Measurements from ENCODE around the gene GABRR2.

Gene GABRR2

DNA sequence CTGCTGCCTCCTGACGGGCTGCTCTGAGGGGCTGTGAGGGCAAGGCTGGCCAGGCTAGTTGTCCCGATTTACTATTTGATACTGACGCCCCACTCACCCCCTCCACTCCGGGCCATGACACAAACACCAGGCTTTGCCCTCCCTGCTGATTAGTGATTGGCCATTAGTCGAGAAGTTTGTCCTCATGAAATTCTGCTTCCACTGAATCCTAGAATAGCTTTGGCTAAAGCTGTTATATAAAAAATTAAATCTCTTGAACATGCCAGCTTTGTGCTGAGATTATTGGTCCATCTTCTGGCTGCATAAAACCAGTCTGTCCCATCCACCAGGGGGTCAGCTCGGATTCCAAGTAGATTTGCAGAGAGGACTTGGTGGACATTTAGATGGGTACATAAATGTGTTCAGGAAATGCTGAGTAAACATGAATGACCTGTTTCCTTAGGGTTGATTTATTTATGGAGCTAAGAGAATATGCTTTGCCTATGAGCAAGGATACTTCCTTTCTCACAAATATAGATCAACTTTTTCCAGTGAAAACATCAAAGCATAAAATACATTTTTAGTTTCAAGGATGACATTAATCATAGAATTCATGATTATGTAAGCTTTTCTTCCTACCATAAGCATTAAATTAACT is at the start of gene GABRR2:
Gene GABRR2 (minus strand): TSS at position 51 of the 637 bp plus-strand sequence. CDS start 134 bp downstream, outside the sequence.
- DNase-seq, result no peak

DNA sequence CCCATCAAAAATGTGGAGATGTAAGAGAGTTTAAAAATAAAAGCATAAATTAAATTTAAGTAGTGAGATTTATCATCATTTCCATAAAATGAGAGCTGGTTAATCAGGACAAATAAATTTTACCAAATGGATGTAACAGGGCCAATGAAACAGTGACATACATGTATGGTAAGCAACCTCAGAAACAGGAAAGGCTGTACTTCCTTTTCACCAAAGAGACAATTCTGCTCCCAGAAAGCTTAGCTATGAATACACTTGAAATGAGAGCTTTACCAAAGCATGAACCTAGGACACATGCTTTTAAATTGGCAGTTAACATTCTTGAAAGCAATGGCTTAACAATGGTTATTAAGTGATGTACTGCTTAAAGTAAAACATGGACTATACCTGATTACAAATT is 49.5 kb upstream of the GABRR2 start:
- no peak for DNase-seq

DNA sequence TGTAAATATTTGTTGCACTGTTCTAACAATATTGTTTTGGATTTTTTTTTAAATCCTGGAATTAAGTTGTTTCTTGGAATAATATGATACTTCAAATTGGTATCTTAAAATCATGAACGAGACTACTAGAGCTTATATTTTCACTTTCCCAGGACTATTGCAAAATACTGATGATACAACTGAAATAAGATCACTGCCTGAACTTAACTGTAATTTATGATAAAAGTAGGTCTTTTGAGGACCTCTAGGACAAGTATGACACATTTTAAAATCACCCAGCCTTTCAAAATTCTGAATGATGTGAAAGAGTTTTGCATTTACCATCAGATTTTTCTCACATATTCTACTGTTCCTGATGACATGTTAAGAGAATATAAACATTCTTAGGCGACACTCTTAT is 46.1 kb upstream of the GABRR2 start:
- no peak for DNase-seq

- DNase-seq, result no peak
Observed at GRCh38 chr6:89360415-89360999, 45.4 kb upstream of the GABRR2 start.

GRCh38 chr6:89359561-89359960 is 44.5 kb upstream of the GABRR2 start:
- DNase-seq, result no peak

- no peak for DNase-seq
Observed at GRCh38 chr6:89357390-89357789, 42.3 kb upstream of the GABRR2 start.

DNA sequence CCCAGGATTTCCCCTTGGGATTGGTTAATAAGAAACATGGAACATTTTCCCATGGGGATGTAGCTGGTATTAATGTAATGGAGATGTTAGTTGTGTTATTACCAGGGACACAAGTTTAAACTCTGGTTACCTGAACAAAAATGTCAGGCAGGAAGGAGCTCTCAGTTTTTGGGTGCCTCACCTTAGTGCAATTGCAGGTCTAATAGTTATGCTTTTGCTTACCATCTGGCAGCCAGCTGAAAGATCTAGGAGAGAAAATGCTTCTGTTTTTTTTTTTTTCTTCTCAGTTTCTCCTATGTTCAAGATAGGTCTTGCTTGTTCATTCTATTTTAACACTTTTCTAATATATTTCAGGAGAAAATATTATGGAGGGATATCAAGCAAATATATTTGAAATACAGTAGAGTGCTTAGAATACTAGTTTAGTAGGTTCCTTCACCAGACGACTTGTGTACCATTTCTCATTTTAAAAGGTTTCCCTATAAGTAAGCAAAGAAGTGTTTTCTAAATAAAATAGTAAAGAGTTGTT is 41.6 kb upstream of the GABRR2 start:
- peak; percentile 74 for DNase-seq

DNA sequence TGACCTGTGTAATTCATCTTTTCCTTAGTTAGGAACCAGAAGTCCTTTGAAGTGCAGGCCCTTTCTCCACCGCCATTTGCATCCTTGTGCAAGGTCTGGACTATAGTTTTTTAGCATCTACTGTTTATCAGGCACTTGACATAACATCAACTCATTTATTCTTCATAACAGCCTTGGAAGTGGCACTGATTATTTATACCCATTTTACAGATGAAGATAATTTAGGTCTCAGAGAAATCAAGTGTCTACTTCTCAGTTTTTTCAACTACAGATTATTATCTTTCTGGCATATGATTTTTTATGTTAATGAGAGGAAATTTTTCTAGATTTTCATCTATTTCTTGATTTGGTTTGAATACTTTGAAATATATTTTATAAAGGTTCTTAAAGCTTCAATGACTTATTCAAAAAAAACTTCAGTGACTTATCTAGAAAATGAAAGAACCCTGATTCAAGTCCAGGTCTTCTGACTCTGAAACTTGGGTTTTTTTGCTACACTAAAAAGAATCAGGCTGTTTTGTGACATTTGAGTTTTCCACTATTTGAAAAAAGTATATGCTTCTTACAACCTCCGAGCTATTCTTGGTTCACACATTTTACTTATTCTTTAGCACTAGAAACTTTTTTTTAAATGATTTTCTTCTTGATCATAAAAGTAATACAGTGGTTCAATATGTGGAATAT is 40.6 kb upstream of the GABRR2 start:
- DNase-seq, result no peak

GRCh38 chr6:89353702-89354392 is 38.7 kb upstream of the GABRR2 start:
- peak; percentile 17 for DNase-seq

DNA sequence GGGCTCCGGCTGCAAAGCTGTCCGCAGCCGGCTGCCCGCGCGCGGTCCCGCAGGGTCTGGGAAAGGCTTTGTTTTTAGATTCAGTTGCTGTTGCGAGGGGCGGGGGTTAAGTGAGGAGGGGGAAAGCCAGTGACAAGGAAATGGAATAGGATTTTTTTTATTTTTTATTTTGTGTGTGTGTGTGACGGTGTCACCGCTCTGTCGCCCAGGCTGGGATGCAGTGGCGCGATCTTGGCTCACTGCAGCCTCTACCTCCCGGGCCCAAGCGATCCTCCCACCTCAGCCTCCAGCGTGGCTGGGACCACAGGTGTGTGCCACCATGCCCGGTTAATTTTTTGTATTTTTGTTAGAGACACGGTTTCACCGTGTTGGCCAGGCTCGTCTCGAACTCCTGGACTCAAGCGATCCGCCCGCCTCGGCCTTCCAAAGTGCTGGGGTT is 38.0 kb upstream of the GABRR2 start:
- no peak for DNase-seq

DNA sequence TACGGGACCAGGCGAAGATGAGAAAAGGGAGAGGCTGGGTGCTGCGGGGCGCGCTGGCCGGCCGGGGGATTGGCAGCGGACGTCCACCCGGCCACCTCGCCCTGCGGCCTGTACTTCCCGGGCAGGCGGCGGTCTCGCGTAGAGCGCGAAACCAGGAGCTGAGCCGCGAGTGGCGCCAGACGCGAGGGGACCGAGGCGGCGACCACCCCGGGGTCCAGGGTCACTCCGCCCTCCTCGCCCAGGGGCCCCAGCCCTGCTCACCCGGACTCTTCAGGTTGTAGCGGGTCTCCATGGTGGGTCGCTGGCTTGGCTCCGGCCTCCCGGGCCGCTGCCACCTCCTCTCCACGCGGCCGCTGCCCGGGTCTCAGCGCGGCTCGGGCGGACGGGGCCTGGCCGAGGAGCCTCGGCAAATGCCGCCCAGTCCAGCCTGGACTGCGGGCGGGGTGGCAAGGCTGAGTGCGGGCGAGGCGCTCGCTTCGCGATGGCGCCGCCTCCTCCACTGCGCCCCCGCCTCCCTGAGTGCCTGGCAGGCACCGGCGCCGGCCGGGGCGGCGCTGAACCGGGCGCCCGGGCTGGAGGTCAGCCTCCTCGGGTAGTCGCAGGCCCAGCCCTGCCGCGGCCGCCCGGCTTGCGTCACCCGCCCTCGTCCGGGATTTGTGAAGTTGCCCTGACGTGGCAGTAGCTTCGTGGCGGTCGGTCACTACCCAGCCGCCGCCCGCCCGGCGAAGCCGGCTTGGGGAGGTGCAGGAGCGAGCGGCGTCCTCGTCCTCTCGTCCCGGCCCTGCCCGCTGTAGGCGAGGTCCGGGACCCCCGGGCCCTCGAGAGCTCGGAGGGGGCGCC is 37.4 kb upstream of the GABRR2 start, which contains the start of gene UBE2J1:
Gene UBE2J1 (minus strand): TSS at position 445 of the 840 bp plus-strand sequence. CDS start 153 bp downstream, at position 292.
- peak; percentile 28 for DNase-seq

- DNase-seq, result peak; percentile 52
Observed at GRCh38 chr6:89351671-89352277, 36.7 kb upstream of the GABRR2 start.

GRCh38 chr6:89350281-89350966 is 35.3 kb upstream of the GABRR2 start:
- no peak for DNase-seq

DNA sequence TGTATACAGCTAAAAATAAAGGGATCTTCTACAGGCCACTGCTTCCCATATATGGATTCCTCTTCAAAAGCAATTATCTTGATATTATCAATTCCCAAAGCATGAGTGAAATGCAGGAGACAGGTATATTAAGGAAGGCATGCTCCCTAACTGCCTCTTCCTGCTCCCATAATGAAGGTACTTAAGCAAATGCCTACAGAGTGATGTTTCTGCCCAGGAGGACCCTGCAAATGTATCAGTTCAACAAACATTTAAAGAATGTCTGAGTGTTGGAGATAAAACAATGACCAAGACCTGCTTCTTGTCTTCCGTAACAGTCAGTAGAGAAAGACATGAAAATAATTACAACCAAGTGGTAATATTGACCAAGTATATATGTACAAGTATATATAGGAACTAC is 33.3 kb upstream of the GABRR2 start:
- DNase-seq, result no peak

DNA sequence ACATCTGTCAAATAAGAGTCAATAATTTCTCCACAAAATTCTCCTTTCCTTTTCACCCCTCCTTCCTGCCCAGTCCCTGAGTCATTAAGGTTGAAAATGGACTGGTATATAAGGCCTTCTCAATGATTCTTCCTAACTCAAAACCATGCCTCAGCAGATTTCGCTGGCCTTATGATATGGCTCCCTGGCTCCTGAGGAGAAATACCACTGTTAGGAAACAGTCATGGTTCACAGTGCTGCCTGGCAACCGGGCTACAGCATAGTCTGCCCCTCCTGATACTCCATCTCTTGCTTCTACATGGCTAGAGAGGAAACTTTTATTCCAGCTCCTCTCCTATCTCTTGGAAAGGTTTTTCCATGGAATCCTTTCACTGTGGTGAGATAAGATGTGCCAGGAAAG is 32.7 kb upstream of the GABRR2 start:
- DNase-seq, result no peak

GRCh38 chr6:89346433-89346832 is 31.3 kb upstream of the GABRR2 start:
- no peak for DNase-seq

DNA sequence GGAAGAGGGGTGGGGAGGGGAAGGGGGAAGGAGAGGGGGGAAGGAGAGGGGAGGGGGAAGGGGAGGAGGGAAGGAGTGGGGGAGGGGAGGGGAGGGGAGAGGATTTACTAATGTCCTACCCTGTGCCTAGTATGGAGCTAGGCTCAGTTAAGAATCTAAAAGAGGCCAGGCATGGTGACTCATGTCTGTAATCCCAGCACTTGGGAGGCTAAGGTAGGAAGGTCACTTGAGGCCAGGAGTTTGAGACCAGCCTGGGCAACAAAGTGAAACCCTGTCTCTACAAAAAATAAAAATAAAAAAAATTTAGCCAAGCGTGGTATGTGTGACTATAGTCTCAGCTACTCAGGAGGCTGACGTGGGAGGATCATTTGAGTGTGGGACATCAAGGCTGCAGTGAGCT is 24.5 kb upstream of the GABRR2 start:
- no peak for DNase-seq

DNA sequence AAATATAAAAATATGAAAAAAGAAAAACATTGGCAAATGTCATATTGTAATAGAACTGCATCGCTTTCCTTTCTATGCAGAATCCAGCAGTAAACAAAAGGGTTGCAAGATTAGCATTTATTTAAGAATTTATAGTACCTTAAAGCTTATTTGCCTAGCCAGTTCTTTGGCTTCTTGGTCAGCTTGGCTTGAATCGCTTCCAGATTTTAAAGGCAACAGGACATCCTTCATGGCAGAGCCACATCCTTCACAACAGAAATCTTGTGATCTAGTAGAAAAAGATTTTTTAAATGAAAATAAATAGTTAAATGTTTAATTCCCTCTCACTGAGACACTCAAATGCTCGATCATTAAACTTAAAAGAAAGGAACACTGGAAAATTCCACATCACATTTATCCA is 20.1 kb upstream of the GABRR2 start:
- no peak for DNase-seq

DNA sequence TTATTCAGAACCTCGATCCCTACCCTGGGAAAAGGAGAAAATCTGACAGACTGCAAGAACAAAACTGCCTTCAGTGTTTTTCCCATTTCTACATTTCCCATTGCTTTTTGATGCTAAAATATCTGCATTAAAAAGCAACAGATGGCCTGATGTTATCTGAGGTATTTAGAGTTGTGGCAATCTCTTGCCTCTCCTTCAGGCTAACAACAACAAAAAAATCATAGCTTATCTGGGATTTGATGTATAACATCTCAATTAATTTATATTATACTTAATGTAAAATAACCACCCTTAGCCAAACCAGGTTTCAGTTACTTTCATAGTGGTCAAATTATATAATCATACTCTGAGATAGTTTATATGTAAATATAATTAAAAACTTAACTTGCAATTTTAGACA is 15.8 kb upstream of the GABRR2 start:
- peak; percentile 17 for DNase-seq

GRCh38 chr6:89328976-89329375 is 13.9 kb upstream of the GABRR2 start:
- DNase-seq, result no peak

GRCh38 chr6:89324304-89324703 is 9.2 kb upstream of the GABRR2 start:
- no peak for DNase-seq
